Sciatic nerve (tissue), 2 donors: Measurements from ENCODE around the gene NDUFS7. TPM values are rescaled to one million over a fixed set of nuclear protein-coding genes. Genes with fewer than 3 reads are reported as not detected.

Experiments
- ATAC-seq: fragments of 200-7000 bp; cut with Tn5 transposase; one replicate; pipeline ENCODE4 v1.9.1; 2020; ENCODE audit warnings: mild to moderate bottlenecking, moderate library complexity
- DNase-seq: peaks from one replicate; pipeline ENCODE4 v3.0.0-alpha.2; 2020; ENCODE audit warnings: low spot score
- intact Hi-C: fragments of 100-400 bp; cut with DNase I; formaldehyde crosslinking; loops from one replicate; pipeline ENCODE4 v1.14.2; 2022
- total RNA-seq: library from RNA; stranded (reverse); fragmentation: NEBNext Ultra II Directional; extraction: Animal tissue kit (Norgen Biotek cat#: 25700); gene quantifications from one replicate; pipeline ENCODE4 v1.2.1, GENCODE V29; 2021
- donor health status: DM: no; HTN: no; CAD: no.
- donor health status: DM: no; HTN: no; CAD: no.

NDUFS7 gene
- total RNA-seq, 1 donor from 2014 or later: 57.5 TPM

- no peak for DNase-seq
- no peak for ATAC-seq
- intact Hi-C loops: no loop called here
Measured at GRCh38 chr19:1379126-1379905, 4.4 kb upstream of the NDUFS7 start.

- intact Hi-C loops: no loop called here
- ATAC-seq (no peak), DNase-seq (no peak)
Measured at GRCh38 chr19:1379961-1380489, 3.7 kb upstream of the NDUFS7 start.

GRCh38 chr19:1382250-1382649, 1.5 kb upstream of the NDUFS7 start:
- DNase-seq: no peak
- intact Hi-C loops: no loop called here
- ATAC-seq: no peak

- intact Hi-C loops: no loop called here
- ATAC-seq (peak; percentile 7), DNase-seq (no peak)
Measured at GRCh38 chr19:1383017-1383311, 743 bp upstream of the NDUFS7 start.

- intact Hi-C loops: no loop called here
- no peak for ATAC-seq
- no peak for DNase-seq
Measured at GRCh38 chr19:1384085-1384462, 367 bp downstream of the NDUFS7 start.

- intact Hi-C loops: no loop called here
- no peak for DNase-seq
- no peak for ATAC-seq
Measured at GRCh38 chr19:1384478-1385110, 887 bp downstream of the NDUFS7 start.

- no peak for ATAC-seq
- DNase-seq: no peak
- intact Hi-C loops: no loop called here
Measured at GRCh38 chr19:1385816-1386215, 2.1 kb downstream of the NDUFS7 start.

- ATAC-seq (no peak), DNase-seq (no peak)
- intact Hi-C loops: no loop called here
Measured at GRCh38 chr19:1386945-1387683, 3.4 kb downstream of the NDUFS7 start.

GRCh38 chr19:1387684-1388636, 4.3 kb downstream of the NDUFS7 start:
- intact Hi-C loops: no loop called here
- no peak for DNase-seq
- no peak for ATAC-seq

- no peak for ATAC-seq
- intact Hi-C loops: no loop called here
- DNase-seq: no peak
Measured at GRCh38 chr19:1388637-1389026, 4.9 kb downstream of the NDUFS7 start.

- no peak for ATAC-seq
- intact Hi-C loops: no loop called here
- DNase-seq: no peak
Measured at GRCh38 chr19:1389033-1389940, 5.6 kb downstream of the NDUFS7 start.

GRCh38 chr19:1390890-1391423, 7.2 kb downstream of the NDUFS7 start:
- ATAC-seq: no peak

GRCh38 chr19:1392407-1392806, 8.7 kb downstream of the NDUFS7 start:
- DNase-seq (no peak), ATAC-seq (no peak)
- intact Hi-C loops: loop anchor here (10.0 kb wide), 1 partner anchor 108 kb away; the partner anchor contains the start of gene EFNA2

More at GRCh38 chr19:1390890-1391423, 7.2 kb downstream of the NDUFS7 start:
- intact Hi-C loops: loop anchor here (10.0 kb wide), 1 partner anchor 106 kb away; the partner anchor contains the start of gene EFNA2
- no peak for DNase-seq

- DNase-seq: no peak
- intact Hi-C loops: loop anchor here (10.0 kb wide), 1 partner anchor 108 kb away; the partner anchor contains the start of gene EFNA2
Measured at GRCh38 chr19:1392939-1393530, 9.3 kb downstream of the NDUFS7 start.

GRCh38 chr19:1393841-1394240, 10.1 kb downstream of the NDUFS7 start:
- ATAC-seq (no peak), DNase-seq (no peak)
- intact Hi-C loops: loop anchor here (10.0 kb wide), 1 partner anchor 109 kb away; the partner anchor contains the start of gene EFNA2

More at GRCh38 chr19:1392939-1393530, 9.3 kb downstream of the NDUFS7 start:
- no peak for ATAC-seq

- intact Hi-C loops: loop anchor here (10.0 kb wide), 1 partner anchor 110 kb away; the partner anchor contains the start of gene EFNA2
- DNase-seq (no peak), ATAC-seq (peak; percentile 3)
Measured at GRCh38 chr19:1394252-1395193, 10.8 kb downstream of the NDUFS7 start.
